Measurements from ENCODE around the gene PLAC8.
"Not testable (repeated sequence)": the region's sequence is repeated elsewhere in the genome, so short reads cannot be mapped to it uniquely, and the experiment has no call there.

GRCh38 chr4:83111751-83112141 is 2.8 kb downstream of the PLAC8 start:
- TF ChIP-seq E2F6 (IDR thresholded peaks at IDR 0.05); SP2 (IDR thresholded peaks at IDR 0.05; ENCODE audit: low read length); POU5F1 (IDR thresholded peaks at IDR 0.05; ENCODE audit: low read depth, low read length): not testable (repeated sequence)
